IPS-11a (cell line): Measurements from ENCODE around the gene FBXO39.
"Not testable (repeated sequence)": the region's sequence is repeated elsewhere in the genome, so short reads cannot be mapped to it uniquely, and the experiment has no call there.

Source experiments
- H3K4me3 ChIP-seq: one replicate; pipeline ENCODE4 v1.5.1; 2013; ENCODE audit warnings: low read depth, low read length, control low read depth

Gene FBXO39

GRCh38 chr17:6775871-6776405 is at the start of gene FBXO39:
FBXO39 (plus strand) TSS chr17:6776215; CDS start chr17:6779869, 3,654 bp downstream.
- peak within 1 kb of the TSS; percentile 48 for H3K4me3 ChIP-seq

DNA sequence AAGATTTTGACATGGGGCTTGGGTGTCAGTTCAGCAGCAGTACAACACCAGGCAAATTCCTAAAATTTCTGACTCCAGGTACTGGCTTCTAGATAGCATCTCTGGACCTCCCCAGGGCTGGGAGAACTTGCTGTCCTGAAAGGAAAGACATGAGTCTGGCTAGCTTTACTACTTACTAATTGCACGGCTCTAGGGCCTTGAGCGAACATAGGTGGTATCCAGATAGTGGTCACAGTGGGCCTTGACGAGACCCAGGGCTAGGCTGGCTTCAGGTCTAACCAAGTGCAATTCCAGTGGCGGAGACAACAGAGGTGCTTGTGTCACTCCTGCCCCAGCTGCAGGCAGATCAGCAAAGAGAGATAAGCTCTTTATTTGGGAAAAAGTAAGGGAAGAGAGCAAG is 46.5 kb upstream of the FBXO39 start:
- H3K4me3 ChIP-seq, result no peak overlapping the region

DNA sequence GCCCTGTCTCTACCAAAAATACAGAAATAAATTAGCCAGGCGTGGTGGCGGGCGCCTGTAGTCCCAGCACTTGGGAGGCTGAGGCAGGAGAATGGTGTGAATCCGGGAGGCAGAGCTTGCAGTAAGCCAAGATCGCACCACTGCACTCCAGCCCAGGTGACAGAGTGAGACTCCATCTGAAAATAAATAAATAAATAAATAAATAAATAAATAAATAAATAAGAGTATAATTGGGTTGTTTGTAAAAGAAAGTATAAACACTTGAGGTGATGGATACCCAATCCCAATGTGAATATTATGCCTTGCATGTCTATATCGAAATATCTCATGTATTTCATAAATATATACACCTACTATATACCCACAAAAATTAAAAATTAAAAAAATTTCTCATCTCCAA is 29.4 kb upstream of the FBXO39 start:
- H3K4me3 ChIP-seq, result not testable (repeated sequence)

DNA sequence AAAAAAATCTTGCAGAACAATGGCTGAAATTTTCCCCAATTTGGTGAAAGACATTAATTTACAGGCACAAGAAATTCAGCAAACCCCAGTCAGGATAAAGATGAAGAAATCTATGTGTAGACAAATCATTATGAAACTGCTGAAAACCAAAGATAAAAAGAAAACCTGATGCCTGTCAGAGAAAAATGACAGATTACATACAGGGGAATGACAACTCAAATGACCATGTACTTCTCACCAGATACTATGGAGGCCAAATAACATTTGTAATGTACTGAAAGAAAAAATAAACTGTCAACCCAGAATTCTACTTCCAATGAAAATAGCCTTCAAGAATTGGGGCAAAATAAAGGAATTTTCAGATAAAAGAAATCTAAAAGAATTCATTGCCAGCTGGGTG is 27.4 kb upstream of the FBXO39 start:
- H3K4me3 ChIP-seq, result no peak overlapping the region

- no peak overlapping the region for H3K4me3 ChIP-seq
Observed at GRCh38 chr17:6749519-6749918, 26.5 kb upstream of the FBXO39 start.

- no peak overlapping the region for H3K4me3 ChIP-seq
Observed at GRCh38 chr17:6752068-6752909, 23.7 kb upstream of the FBXO39 start.

DNA sequence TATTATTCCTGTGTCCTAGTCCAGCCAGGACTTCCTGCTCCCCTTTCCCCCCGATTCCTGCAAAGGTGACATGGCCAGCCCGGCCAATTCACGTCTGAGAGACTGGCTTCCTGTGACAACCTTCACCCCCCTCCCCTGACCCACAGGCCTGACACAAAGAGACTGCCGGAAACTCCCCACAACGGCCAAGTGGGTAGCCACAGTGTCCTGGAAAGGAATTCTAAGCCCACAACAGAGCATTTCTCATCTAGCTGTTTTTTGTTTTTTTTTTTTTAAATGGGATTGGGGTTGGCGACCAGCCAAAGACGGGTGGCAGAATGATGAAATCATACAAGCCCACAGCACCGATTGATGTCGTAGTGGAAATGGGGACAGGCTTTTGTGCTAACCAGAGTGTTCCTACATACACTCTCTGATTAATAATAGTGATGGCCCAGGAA is 23.0 kb upstream of the FBXO39 start:
- no peak overlapping the region for H3K4me3 ChIP-seq

- H3K4me3 ChIP-seq, result no peak overlapping the region
Observed at GRCh38 chr17:6753546-6753945, 22.5 kb upstream of the FBXO39 start.

GRCh38 chr17:6755281-6755680 is 20.7 kb upstream of the FBXO39 start:
- H3K4me3 ChIP-seq, result no peak overlapping the region

DNA sequence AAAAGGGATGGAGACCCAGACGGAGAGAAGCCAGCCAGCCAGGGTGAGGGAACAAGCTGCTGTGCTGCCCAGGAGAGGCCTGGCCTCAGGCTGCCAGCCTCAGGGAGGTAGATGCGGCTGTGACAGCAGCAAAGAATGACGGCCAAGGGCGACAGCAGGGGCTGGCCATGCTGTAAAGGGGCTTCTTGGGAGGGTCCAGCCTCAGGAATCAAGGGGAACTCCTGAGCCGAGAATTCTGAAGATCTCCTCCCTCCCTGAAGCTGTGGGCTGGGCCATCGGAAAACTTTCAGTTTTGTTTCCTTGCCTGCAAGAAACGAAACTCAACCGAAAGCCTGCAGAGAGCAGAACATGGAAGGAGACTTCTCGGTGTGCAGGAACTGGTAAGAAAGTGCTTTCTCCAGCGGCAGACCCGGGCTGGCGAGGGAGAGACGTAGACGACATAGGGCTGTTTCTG is 20.3 kb upstream of the FBXO39 start, which contains the start of gene XAF1:
XAF1 (plus strand) TSS at position 316 of the 454 bp plus-strand sequence; CDS start at position 349, 33 bp downstream.
- H3K4me3 ChIP-seq, result no peak within 1 kb of the TSS

- no peak overlapping the region for H3K4me3 ChIP-seq
Observed at GRCh38 chr17:6756425-6757031, 19.5 kb upstream of the FBXO39 start.

- no peak overlapping the region for H3K4me3 ChIP-seq
Observed at GRCh38 chr17:6757747-6758146, 18.3 kb upstream of the FBXO39 start.

- no peak overlapping the region for H3K4me3 ChIP-seq
Observed at GRCh38 chr17:6761779-6762178, 14.2 kb upstream of the FBXO39 start.

DNA sequence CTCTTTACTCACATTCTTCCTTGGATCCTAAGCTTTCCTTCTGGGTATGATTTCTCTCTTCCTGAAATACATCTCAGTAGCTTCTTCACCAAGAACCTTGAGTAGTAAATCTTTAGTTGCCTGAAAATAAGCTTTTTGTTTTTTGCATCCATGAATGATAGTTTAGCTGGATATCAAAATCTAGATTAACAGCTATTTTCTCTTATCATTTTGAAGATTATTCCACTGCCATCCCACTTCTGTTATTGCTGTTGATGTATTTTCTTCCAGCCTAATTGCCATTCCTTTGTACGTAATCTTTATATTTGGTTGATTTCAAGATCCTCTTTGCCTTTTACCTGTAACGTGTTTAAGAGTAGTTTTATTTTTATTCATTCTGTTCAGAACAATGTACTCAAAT is 7.6 kb upstream of the FBXO39 start:
- H3K4me3 ChIP-seq, result no peak overlapping the region

GRCh38 chr17:6772016-6772415 is 4.0 kb upstream of the FBXO39 start:
- H3K4me3 ChIP-seq, result no peak overlapping the region

DNA sequence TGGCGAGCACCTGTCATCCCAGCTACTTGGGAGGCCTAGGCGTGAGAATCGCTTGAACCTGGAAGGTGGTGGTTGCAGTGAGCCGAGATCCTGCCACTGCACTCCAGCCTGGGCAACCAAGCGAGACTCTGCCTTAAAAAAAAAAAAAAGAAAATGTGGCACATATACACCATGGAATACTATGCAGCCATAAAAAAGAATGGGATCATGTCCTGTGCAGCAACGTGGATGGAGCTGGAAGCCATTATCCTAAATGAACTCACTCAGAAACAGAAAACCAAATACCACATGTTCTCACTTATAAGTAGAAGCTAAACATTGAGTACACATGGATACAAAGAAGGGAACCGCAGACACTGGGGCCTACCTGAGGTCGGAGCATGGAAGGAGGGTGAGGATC is 1.1 kb upstream of the FBXO39 start:
- not testable (repeated sequence) for H3K4me3 ChIP-seq

DNA sequence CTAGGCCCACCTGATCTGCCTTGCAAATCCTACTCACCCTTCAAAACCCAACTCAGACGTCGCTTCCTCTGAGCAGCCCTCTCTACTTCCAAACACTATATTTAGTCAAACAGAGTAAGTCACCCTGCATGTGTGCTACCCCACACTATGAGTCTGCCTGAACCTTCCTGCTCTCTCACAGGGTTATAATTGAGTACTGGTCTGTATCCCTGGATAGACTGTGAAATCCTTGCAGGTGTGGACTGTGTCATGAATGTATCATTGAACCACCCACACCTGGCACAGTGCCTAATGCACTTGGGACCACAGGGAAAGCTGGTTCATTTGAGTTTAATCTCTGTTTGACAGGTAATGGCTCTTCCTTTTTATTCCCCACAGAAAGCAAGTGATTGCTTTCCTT is 3.4 kb downstream of the FBXO39 start:
- no peak overlapping the region for H3K4me3 ChIP-seq

DNA sequence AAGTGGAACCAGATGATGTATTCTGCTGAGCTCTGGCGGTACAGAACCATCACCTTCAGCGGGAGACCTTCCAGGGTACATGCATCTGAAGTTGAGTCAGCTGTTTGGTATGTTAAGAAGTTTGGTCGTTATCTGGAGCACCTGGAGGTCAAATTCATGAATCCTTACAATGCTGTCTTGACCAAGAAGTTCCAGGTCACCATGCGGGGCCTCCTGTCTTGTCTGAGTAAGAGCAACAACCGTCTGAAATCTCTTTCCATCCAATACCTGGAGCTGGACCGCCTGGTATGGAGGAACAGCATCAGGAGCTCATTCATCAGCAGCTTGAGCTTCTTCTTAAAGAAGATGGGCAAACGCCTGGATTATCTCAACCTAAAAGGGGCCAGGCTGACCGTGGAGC is 4.0 kb downstream of the FBXO39 start:
- H3K4me3 ChIP-seq, result no peak overlapping the region

- H3K4me3 ChIP-seq, result no peak overlapping the region
Observed at GRCh38 chr17:6780886-6781285, 4.9 kb downstream of the FBXO39 start.

GRCh38 chr17:6782244-6782643 is 6.2 kb downstream of the FBXO39 start:
- no peak overlapping the region for H3K4me3 ChIP-seq

GRCh38 chr17:6786618-6787017 is 10.6 kb downstream of the FBXO39 start:
- H3K4me3 ChIP-seq, result no peak overlapping the region
